GM23338 (cell line): ENCODE data around the gene XIST.

Source experiments
- CREB1 ChIP-seq: fragments of 250-450 bp; sonication (Bioruptor Pico); IDR thresholded peaks from 2 replicates; pipeline ENCODE4 v1.5.0; 2020; ENCODE audit warnings: low read depth, mild to moderate bottlenecking, moderate library complexity
- CTCF ChIP-seq, 2 experiments: fragments of 200-600 bp in 1 of 2; sonication (generic) in 1 of 2; conservative IDR thresholded peaks; 2 replicates each; pipeline versions ENCODE4 v1.5.1 to v1.6.1; 2016 to 2017; ENCODE audit warnings: antibody characterized with exemption in 2 of 2, low read depth in 2 of 2, mild to moderate bottlenecking in 2 of 2, moderate library complexity in 1 of 2
- EZH2 ChIP-seq: fragments of 200-600 bp; sonication (generic); IDR thresholded peaks from one replicate; pipeline ENCODE4 v1.8.0; 2017; ENCODE audit warnings: antibody characterized with exemption, mild to moderate bottlenecking, low read depth; ENCODE audit not compliant: unreplicated experiment
- EZH2phosphoT487 ChIP-seq: fragments of 200-600 bp; sonication (generic); IDR thresholded peaks from one replicate; pipeline ENCODE4 v1.8.1; 2018; ENCODE audit warnings: antibody characterized with exemption; ENCODE audit not compliant: unreplicated experiment
- JUNB ChIP-seq: IDR thresholded peaks from one replicate; pipeline ENCODE4 v1.6.1; 2016; ENCODE audit warnings: antibody characterized with exemption; ENCODE audit not compliant: unreplicated experiment
- NANOG ChIP-seq: IDR thresholded peaks from 2 replicates; pipeline ENCODE4 v1.6.1; 2016; ENCODE audit warnings: antibody characterized with exemption, borderline replicate concordance
- POLR2AphosphoS5 ChIP-seq: IDR thresholded peaks from 2 replicates; pipeline ENCODE4 v1.6.1; 2016; ENCODE audit warnings: antibody characterized with exemption, low read depth
- ZNF114 ChIP-seq: fragments of 250-450 bp; sonication (Bioruptor Pico); IDR thresholded peaks from 2 replicates; pipeline ENCODE4 v1.5.0; 2020; ENCODE audit warnings: mild to moderate bottlenecking, moderate library complexity
- TF ChIP-seq, protein P1 (sequence below): IDR thresholded peaks from one replicate; pipeline ENCODE4 v1.6.1; 2018; ENCODE audit warnings: antibody characterized with exemption; ENCODE audit not compliant: unreplicated experiment
- TF ChIP-seq, protein P2 (sequence below): fragments of 250-450 bp; sonication (Bioruptor Pico); IDR thresholded peaks from 2 replicates; pipeline ENCODE4 v1.5.0; 2020; ENCODE audit warnings: mild to moderate bottlenecking, moderate library complexity
- TF ChIP-seq, protein P3 (sequence below): IDR thresholded peaks from 2 replicates; pipeline ENCODE4 v1.6.1; 2016; ENCODE audit warnings: antibody characterized with exemption

DNA sequence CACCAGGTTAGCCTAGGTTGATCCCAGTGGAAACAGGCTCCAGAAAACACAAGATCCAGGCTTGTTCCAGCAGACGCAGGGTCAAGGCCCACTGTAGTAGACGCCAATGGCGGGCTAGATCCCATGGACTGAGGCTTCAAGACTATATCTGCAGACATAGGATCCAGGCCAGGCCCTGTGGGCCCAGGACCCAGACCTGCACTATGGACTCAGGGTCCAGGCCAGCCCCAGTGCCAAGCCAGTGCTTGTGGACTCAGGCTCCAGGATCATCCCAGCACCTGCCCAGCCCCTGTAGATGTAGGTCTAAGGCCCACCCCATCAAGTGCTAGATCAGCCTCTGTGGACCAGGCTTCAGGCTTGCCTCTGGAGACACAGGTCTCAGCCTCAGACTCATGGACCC is 11.3 kb upstream of the XIST start:
- no peak for TF ChIP-seq CTCF (conservative IDR thresholded peaks at IDR 0.05; ENCODE audit: low read depth in 2 of 2)
- no peak for TF ChIP-seq EZH2phosphoT487
- TF ChIP-seq EZH2, result no peak
- no peak for TF ChIP-seq POLR2AphosphoS5
- TF ChIP-seq, protein P1, sequence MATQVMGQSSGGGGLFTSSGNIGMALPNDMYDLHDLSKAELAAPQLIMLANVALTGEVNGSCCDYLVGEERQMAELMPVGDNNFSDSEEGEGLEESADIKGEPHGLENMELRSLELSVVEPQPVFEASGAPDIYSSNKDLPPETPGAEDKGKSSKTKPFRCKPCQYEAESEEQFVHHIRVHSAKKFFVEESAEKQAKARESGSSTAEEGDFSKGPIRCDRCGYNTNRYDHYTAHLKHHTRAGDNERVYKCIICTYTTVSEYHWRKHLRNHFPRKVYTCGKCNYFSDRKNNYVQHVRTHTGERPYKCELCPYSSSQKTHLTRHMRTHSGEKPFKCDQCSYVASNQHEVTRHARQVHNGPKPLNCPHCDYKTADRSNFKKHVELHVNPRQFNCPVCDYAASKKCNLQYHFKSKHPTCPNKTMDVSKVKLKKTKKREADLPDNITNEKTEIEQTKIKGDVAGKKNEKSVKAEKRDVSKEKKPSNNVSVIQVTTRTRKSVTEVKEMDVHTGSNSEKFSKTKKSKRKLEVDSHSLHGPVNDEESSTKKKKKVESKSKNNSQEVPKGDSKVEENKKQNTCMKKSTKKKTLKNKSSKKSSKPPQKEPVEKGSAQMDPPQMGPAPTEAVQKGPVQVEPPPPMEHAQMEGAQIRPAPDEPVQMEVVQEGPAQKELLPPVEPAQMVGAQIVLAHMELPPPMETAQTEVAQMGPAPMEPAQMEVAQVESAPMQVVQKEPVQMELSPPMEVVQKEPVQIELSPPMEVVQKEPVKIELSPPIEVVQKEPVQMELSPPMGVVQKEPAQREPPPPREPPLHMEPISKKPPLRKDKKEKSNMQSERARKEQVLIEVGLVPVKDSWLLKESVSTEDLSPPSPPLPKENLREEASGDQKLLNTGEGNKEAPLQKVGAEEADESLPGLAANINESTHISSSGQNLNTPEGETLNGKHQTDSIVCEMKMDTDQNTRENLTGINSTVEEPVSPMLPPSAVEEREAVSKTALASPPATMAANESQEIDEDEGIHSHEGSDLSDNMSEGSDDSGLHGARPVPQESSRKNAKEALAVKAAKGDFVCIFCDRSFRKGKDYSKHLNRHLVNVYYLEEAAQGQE, result no peak
- TF ChIP-seq CREB1 (CRISPR knock-in tag), result no peak
- no peak for TF ChIP-seq JUNB
- TF ChIP-seq, protein P2, sequence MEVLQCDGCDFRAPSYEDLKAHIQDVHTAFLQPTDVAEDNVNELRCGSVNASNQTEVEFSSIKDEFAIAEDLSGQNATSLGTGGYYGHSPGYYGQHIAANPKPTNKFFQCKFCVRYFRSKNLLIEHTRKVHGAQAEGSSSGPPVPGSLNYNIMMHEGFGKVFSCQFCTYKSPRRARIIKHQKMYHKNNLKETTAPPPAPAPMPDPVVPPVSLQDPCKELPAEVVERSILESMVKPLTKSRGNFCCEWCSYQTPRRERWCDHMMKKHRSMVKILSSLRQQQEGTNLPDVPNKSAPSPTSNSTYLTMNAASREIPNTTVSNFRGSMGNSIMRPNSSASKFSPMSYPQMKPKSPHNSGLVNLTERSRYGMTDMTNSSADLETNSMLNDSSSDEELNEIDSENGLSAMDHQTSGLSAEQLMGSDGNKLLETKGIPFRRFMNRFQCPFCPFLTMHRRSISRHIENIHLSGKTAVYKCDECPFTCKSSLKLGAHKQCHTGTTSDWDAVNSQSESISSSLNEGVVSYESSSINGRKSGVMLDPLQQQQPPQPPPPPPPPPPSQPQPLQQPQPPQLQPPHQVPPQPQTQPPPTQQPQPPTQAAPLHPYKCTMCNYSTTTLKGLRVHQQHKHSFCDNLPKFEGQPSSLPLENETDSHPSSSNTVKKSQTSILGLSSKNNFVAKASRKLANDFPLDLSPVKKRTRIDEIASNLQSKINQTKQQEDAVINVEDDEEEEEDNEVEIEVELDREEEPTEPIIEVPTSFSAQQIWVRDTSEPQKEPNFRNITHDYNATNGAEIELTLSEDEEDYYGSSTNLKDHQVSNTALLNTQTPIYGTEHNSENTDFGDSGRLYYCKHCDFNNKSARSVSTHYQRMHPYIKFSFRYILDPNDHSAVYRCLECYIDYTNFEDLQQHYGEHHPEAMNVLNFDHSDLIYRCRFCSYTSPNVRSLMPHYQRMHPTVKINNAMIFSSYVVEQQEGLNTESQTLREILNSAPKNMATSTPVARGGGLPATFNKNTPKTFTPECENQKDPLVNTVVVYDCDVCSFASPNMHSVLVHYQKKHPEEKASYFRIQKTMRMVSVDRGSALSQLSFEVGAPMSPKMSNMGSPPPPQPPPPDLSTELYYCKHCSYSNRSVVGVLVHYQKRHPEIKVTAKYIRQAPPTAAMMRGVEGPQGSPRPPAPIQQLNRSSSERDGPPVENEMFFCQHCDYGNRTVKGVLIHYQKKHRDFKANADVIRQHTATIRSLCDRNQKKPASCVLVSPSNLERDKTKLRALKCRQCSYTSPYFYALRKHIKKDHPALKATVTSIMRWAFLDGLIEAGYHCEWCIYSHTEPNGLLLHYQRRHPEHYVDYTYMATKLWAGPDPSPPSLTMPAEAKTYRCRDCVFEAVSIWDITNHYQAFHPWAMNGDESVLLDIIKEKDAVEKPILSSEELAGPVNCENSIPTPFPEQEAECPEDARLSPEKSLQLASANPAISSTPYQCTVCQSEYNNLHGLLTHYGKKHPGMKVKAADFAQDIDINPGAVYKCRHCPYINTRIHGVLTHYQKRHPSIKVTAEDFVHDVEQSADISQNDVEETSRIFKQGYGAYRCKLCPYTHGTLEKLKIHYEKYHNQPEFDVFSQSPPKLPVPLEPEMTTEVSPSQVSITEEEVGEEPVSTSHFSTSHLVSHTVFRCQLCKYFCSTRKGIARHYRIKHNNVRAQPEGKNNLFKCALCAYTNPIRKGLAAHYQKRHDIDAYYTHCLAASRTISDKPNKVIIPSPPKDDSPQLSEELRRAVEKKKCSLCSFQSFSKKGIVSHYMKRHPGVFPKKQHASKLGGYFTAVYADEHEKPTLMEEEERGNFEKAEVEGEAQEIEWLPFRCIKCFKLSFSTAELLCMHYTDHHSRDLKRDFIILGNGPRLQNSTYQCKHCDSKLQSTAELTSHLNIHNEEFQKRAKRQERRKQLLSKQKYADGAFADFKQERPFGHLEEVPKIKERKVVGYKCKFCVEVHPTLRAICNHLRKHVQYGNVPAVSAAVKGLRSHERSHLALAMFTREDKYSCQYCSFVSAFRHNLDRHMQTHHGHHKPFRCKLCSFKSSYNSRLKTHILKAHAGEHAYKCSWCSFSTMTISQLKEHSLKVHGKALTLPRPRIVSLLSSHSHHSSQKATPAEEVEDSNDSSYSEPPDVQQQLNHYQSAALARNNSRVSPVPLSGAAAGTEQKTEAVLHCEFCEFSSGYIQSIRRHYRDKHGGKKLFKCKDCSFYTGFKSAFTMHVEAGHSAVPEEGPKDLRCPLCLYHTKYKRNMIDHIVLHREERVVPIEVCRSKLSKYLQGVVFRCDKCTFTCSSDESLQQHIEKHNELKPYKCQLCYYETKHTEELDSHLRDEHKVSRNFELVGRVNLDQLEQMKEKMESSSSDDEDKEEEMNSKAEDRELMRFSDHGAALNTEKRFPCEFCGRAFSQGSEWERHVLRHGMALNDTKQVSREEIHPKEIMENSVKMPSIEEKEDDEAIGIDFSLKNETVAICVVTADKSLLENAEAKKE (CRISPR knock-in tag), result no peak
- no peak for TF ChIP-seq NANOG
- TF ChIP-seq, protein P3, sequence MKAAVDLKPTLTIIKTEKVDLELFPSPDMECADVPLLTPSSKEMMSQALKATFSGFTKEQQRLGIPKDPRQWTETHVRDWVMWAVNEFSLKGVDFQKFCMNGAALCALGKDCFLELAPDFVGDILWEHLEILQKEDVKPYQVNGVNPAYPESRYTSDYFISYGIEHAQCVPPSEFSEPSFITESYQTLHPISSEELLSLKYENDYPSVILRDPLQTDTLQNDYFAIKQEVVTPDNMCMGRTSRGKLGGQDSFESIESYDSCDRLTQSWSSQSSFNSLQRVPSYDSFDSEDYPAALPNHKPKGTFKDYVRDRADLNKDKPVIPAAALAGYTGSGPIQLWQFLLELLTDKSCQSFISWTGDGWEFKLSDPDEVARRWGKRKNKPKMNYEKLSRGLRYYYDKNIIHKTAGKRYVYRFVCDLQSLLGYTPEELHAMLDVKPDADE, result no peak
- no peak for TF ChIP-seq ZNF114
